HEK293T (cell line): ENCODE data around the gene PRKCE.

Source experiments
- CTCF ChIA-PET: fragments of 350-600 bp; formaldehyde crosslinking; extraction: SDS; loops from one replicate; lab custom pipeline; 2021; ENCODE audit warnings: antibody characterized with exemption, inconsistent platforms; lab: Yijun Ruan, JAX
- POLR2A ChIA-PET: fragments of 350-600 bp; formaldehyde crosslinking; extraction: SDS; loops from one replicate; lab custom pipeline; 2020; ENCODE audit warnings: antibody characterized with exemption, inconsistent platforms; lab: Yijun Ruan, JAX
- DNase-seq: peaks from one replicate; pipeline ENCODE4 v3.0.0; 2012; ENCODE audit warnings: mixed read lengths; ENCODE audit errors: extremely low spot score
- ARNT ChIP-seq: fragments of 450-650 bp; IDR thresholded peaks from 2 replicates; pipeline ENCODE4 v1.6.1; 2017; ENCODE audit warnings: mild to moderate bottlenecking
- BHLHE40 ChIP-seq: fragments of 450-650 bp; IDR thresholded peaks from 2 replicates; pipeline ENCODE4 v1.6.1; 2016; ENCODE audit warnings: mild to moderate bottlenecking, moderate library complexity, borderline replicate concordance
- CTBP1 ChIP-seq: fragments of 450-650 bp; IDR thresholded peaks from 2 replicates; pipeline ENCODE4 v1.6.1; 2016; ENCODE audit warnings: borderline replicate concordance
- ELF4 ChIP-seq: fragments of 450-650 bp; IDR thresholded peaks from 2 replicates; pipeline ENCODE4 v1.6.1; 2017; ENCODE audit warnings: antibody characterized with exemption
- FOXA1 ChIP-seq: fragments of 450-650 bp; IDR thresholded peaks from 2 replicates; pipeline ENCODE4 v1.6.1; 2016; ENCODE audit warnings: mild to moderate bottlenecking
- FOXK2 ChIP-seq: fragments of 450-650 bp; IDR thresholded peaks from 2 replicates; pipeline ENCODE4 v1.6.1; 2016; ENCODE audit warnings: mild to moderate bottlenecking
- FOXM1 ChIP-seq: fragments of 450-650 bp; IDR thresholded peaks from 2 replicates; pipeline ENCODE4 v1.6.1; 2017; ENCODE audit warnings: mild to moderate bottlenecking, borderline replicate concordance
- HDGF ChIP-seq: fragments of 450-650 bp; IDR thresholded peaks from 2 replicates; pipeline ENCODE4 v1.6.1; 2017; ENCODE audit warnings: antibody characterized with exemption, borderline replicate concordance
- L3MBTL2 ChIP-seq: fragments of 450-650 bp; conservative IDR thresholded peaks from 2 replicates; pipeline ENCODE4 v1.6.1; 2016; ENCODE audit warnings: mild to moderate bottlenecking
- LEF1 ChIP-seq: fragments of 450-650 bp; IDR thresholded peaks from 2 replicates; pipeline ENCODE4 v1.6.1; 2017; ENCODE audit warnings: mild to moderate bottlenecking, borderline replicate concordance
- NFRKB ChIP-seq: fragments of 450-650 bp; IDR thresholded peaks from 2 replicates; pipeline ENCODE4 v1.6.1; 2016; ENCODE audit warnings: mild to moderate bottlenecking, moderate library complexity
- PKNOX1 ChIP-seq: fragments of 450-650 bp; IDR thresholded peaks from 2 replicates; pipeline ENCODE4 v1.6.1; 2016
- SP1 ChIP-seq: fragments of 450-650 bp; IDR thresholded peaks from 2 replicates; pipeline ENCODE4 v1.6.1; 2017
- SUZ12 ChIP-seq: fragments of 450-650 bp; IDR thresholded peaks from 2 replicates; pipeline ENCODE4 v1.6.1; 2016; ENCODE audit warnings: mild to moderate bottlenecking
- TARDBP ChIP-seq: fragments of 450-650 bp; IDR thresholded peaks from 2 replicates; pipeline ENCODE4 v1.6.1; 2016
- ZNF384 ChIP-seq: fragments of 450-650 bp; IDR thresholded peaks from 2 replicates; pipeline ENCODE4 v1.6.1; 2016

Gene PRKCE

DNA sequence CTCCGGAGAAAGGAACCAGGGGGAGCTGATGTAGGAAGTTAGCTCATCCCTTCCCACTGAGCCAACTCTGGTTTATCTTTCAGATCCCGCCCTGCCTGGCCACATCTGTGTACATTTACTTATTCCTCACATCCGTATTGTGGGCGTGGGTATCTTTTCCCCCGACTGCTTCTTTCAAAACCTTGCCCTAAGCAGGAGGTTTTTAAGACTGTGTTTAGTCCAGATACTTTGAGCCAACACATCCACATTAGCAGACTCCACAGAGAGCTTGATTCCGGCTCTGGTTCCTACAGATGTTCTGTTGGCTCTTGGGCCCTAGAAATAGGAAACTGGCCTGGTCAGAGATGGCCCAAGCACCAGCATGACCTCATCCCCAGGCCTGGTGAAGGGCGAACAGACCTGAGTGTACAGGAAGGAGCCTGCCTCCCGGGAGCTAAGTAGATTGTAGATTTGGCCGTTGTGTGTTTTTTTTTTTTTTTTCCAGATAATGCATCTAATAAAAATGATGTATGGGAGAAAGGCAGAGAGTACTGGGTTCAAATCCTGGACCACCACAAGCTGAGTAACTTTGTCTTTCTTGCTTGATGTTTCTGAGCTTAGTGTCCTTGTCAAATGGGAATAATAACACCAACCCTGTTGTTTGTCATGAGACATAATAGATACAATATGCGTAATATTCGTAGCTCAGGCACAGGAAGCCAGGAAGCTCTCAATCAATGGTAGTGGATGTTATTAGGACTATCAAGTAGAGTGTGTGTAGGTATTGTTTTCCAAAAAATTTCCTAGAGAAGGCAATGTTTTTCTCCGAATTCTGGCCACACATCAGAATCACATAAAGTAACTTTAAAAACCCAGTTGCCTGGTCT, 92.3 kb downstream of the PRKCE start:
- TF ChIP-seq TARDBP (no peak), SP1 (no peak), CTBP1 (no peak), BHLHE40 (no peak), FOXM1 (no peak), FOXA1 (no peak), SUZ12 (no peak), HDGF (no peak), LEF1 (no peak), L3MBTL2 (no peak), PKNOX1 (no peak), ZNF384 (no peak), ELF4 (no peak)
- DNase-seq, result no peak
- CTCF ChIA-PET, result no interaction called here
- POLR2A ChIA-PET, result no interaction called here

- POLR2A ChIA-PET, result no interaction called here
- no peak for DNase-seq
- TF ChIP-seq ELF4, result no peak
- TF ChIP-seq ARNT, result no peak
- no peak for TF ChIP-seq LEF1
- no peak for TF ChIP-seq TARDBP
- TF ChIP-seq SP1, result no peak
- TF ChIP-seq PKNOX1, result no peak
- TF ChIP-seq CTBP1, result no peak
- no peak for TF ChIP-seq FOXK2
- no peak for TF ChIP-seq ZNF384
- CTCF ChIA-PET, result no interaction called here
These were observed 93.8 kb downstream of the PRKCE start for GRCh38 chr2:45745231-45745630.

DNA sequence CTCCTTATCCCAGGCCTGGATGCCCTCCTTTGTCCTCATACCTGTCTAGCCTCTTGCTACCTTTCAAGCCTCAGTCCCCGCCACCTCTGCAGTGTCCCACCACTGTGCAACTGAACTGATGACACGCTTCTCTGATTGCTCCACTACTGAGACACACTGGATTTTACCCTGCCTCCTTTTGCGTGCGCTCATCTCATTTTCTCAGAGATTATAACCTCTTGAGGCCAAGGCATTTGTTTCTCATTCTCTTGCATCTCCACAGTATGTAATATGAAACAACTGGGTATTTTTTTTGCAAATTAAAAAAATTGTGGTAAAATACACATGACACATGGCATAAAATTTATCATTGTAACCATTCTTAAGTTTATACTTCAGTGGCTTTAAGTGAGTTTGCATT, 95.4 kb downstream of the PRKCE start:
- no peak for DNase-seq
- ChIA-PET POLR2A (no interaction called here), CTCF (no interaction called here)
- TF ChIP-seq ZNF384 (no peak), ELF4 (no peak), SUZ12 (no peak), BHLHE40 (no peak), HDGF (no peak), L3MBTL2 (no peak), LEF1 (no peak), TARDBP (no peak), FOXA1 (no peak), FOXM1 (no peak)

- CTCF ChIA-PET, result no interaction called here
- TF ChIP-seq LEF1 (no peak), PKNOX1 (no peak), ELF4 (no peak), ZNF384 (no peak), ARNT (no peak), L3MBTL2 (no peak), FOXK2 (no peak), BHLHE40 (no peak), HDGF (no peak), FOXM1 (no peak), CTBP1 (no peak), SUZ12 (no peak), SP1 (no peak), NFRKB (no peak)
- DNase-seq, result no peak
- POLR2A ChIA-PET, result no interaction called here
These were observed 95.9 kb downstream of the PRKCE start for GRCh38 chr2:45747363-45747762.

DNA sequence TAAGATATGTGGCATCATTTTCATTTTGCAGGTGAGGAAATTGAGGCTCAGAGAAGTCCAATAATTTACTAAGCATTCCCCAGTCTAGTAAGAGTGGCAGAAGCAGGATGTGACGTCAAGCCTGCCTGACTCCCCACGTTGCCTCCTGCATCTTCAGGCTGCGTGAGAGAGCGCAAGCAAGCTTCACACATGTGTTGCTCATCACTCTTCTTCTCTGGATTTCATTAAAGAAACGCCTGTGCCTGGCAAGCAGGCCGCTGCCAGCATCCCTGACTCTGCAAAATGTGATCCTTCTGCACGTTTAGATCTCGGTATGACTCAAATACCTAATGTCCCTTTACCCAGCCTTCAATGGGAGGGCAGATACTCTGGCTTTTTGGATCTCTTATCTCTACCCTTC, 96.8 kb downstream of the PRKCE start:
- DNase-seq, result no peak
- ChIA-PET CTCF (no interaction called here), POLR2A (no interaction called here)
- no peak for TF ChIP-seq HDGF

- TF ChIP-seq LEF1, result no peak
- TF ChIP-seq ARNT, result no peak
- TF ChIP-seq HDGF, result no peak
- TF ChIP-seq NFRKB, result no peak
- TF ChIP-seq SUZ12, result no peak
- no peak for TF ChIP-seq CTBP1
- TF ChIP-seq PKNOX1, result no peak
- no peak for TF ChIP-seq FOXK2
- TF ChIP-seq SP1, result no peak
- no peak for TF ChIP-seq ZNF384
- TF ChIP-seq FOXA1, result no peak
- no peak for TF ChIP-seq TARDBP
- TF ChIP-seq ELF4, result no peak
- TF ChIP-seq L3MBTL2, result no peak
- TF ChIP-seq FOXM1, result no peak
- TF ChIP-seq BHLHE40, result no peak
- ChIA-PET POLR2A (no interaction called here), CTCF (no interaction called here)
- DNase-seq, result no peak
These were observed 98.5 kb downstream of the PRKCE start for GRCh38 chr2:45750001-45750400.
